IPS-15b (cell line): ENCODE data around the gene NUP205.
"Not testable (repeated sequence)": the region's sequence is repeated elsewhere in the genome, so short reads cannot be mapped to it uniquely, and the experiment has no call there.

Experiments used
- H3K27me3 ChIP-seq: one replicate; pipeline ENCODE4 v1.6.1; 2013; ENCODE audit warnings: low read length; ENCODE audit not compliant: control insufficient read depth, insufficient read depth
- H3K36me3 ChIP-seq: one replicate; pipeline ENCODE4 v1.6.1; 2013; ENCODE audit warnings: low read length; ENCODE audit not compliant: control insufficient read depth, insufficient read depth
- H3K4me1 ChIP-seq: one replicate; pipeline ENCODE4 v1.6.1; 2013; ENCODE audit warnings: mild to moderate bottlenecking, low read length; ENCODE audit not compliant: control insufficient read depth, insufficient read depth
- H3K4me3 ChIP-seq: one replicate; pipeline ENCODE4 v1.5.1; 2013; ENCODE audit warnings: low read depth, low read length
- H3K9ac ChIP-seq: one replicate; pipeline ENCODE4 v1.6.1; 2013; ENCODE audit warnings: low read depth, mild to moderate bottlenecking, low read length
- H3K9me3 ChIP-seq: one replicate; pipeline ENCODE4 v1.6.1; 2013; ENCODE audit warnings: mild to moderate bottlenecking, low read length; ENCODE audit not compliant: control insufficient read depth, insufficient read depth

The NUP205 gene

GRCh38 chr7:135681762-135682161 lies 124.0 kb downstream of the NUP205 start:
- no peaks in the 10 kb centered on the region for H3K36me3 ChIP-seq
- H3K4me1 ChIP-seq = no peaks in the 10 kb centered on the region
- H3K9ac ChIP-seq = no peak overlapping the region
- no peak overlapping the region for H3K4me3 ChIP-seq
- H3K27me3 ChIP-seq = no peaks in the 10 kb centered on the region
- no peaks in the 10 kb centered on the region for H3K9me3 ChIP-seq

- Histone ChIP-seq H3K4me1 (no peaks in the 10 kb centered on the region), H3K9me3 (no peaks in the 10 kb centered on the region), H3K27me3 (no peaks in the 10 kb centered on the region), H3K36me3 (no peaks in the 10 kb centered on the region), H3K4me3 (no peak overlapping the region), H3K9ac (no peak overlapping the region)
Observed at GRCh38 chr7:135682191-135682590, 124.5 kb downstream of the NUP205 start.

- H3K36me3 ChIP-seq = no peaks in the 10 kb centered on the region
- H3K4me3 ChIP-seq = no peak overlapping the region
- H3K9me3 ChIP-seq = no peaks in the 10 kb centered on the region
- no peaks in the 10 kb centered on the region for H3K4me1 ChIP-seq
- H3K27me3 ChIP-seq = no peaks in the 10 kb centered on the region
- no peak overlapping the region for H3K9ac ChIP-seq
Observed at GRCh38 chr7:135683609-135684008, 125.9 kb downstream of the NUP205 start.

- no peak overlapping the region for H3K4me3 ChIP-seq
- H3K4me1 ChIP-seq = no peaks in the 10 kb centered on the region
Observed at GRCh38 chr7:135684136-135684535, 126.4 kb downstream of the NUP205 start.

GRCh38 chr7:135684699-135685098 lies 127.0 kb downstream of the NUP205 start:
- no peaks in the 10 kb centered on the region for H3K27me3 ChIP-seq
- no peak overlapping the region for H3K9ac ChIP-seq
- H3K36me3 ChIP-seq = no peaks in the 10 kb centered on the region
- H3K9me3 ChIP-seq = no peaks in the 10 kb centered on the region
- H3K4me3 ChIP-seq = no peak overlapping the region
- no peaks in the 10 kb centered on the region for H3K4me1 ChIP-seq

More at GRCh38 chr7:135684136-135684535, 126.4 kb downstream of the NUP205 start:
- Histone ChIP-seq H3K27me3 (no peaks in the 10 kb centered on the region), H3K36me3 (no peaks in the 10 kb centered on the region), H3K9me3 (no peaks in the 10 kb centered on the region), H3K9ac (no peak overlapping the region)

- H3K9me3 ChIP-seq = no peaks in the 10 kb centered on the region
- H3K4me1 ChIP-seq = no peaks in the 10 kb centered on the region
- H3K4me3 ChIP-seq = no peak overlapping the region
- no peak overlapping the region for H3K9ac ChIP-seq
- no peaks in the 10 kb centered on the region for H3K36me3 ChIP-seq
- no peaks in the 10 kb centered on the region for H3K27me3 ChIP-seq
Observed at GRCh38 chr7:135685306-135686084, 127.8 kb downstream of the NUP205 start.

- Histone ChIP-seq H3K9me3 (no peaks in the 10 kb centered on the region), H3K9ac (no peak overlapping the region), H3K27me3 (no peaks in the 10 kb centered on the region), H3K36me3 (no peaks in the 10 kb centered on the region), H3K4me1 (no peaks in the 10 kb centered on the region), H3K4me3 (no peak overlapping the region)
Observed at GRCh38 chr7:135687466-135687865, 129.7 kb downstream of the NUP205 start.

- Histone ChIP-seq H3K4me1 (no peaks in the 10 kb centered on the region), H3K9ac (no peak overlapping the region), H3K9me3 (no peaks in the 10 kb centered on the region), H3K36me3 (no peaks in the 10 kb centered on the region), H3K4me3 (no peak overlapping the region), H3K27me3 (no peaks in the 10 kb centered on the region)
Observed at GRCh38 chr7:135690566-135690965, 132.8 kb downstream of the NUP205 start.

- H3K9me3 ChIP-seq = no peaks in the 10 kb centered on the region
- H3K4me1 ChIP-seq = no peaks in the 10 kb centered on the region
- no peaks in the 10 kb centered on the region for H3K27me3 ChIP-seq
- no peak overlapping the region for H3K4me3 ChIP-seq
- no peaks in the 10 kb centered on the region for H3K36me3 ChIP-seq
- no peak overlapping the region for H3K9ac ChIP-seq
Observed at GRCh38 chr7:135692055-135692454, 134.3 kb downstream of the NUP205 start.

GRCh38 chr7:135692606-135693005 lies 134.9 kb downstream of the NUP205 start:
- H3K4me3 ChIP-seq, H3K9ac ChIP-seq, H3K27me3 ChIP-seq, H3K9me3 ChIP-seq, H3K36me3 ChIP-seq, H3K4me1 ChIP-seq: not testable (repeated sequence)

GRCh38 chr7:135693558-135693957 lies 135.8 kb downstream of the NUP205 start:
- no peaks in the 10 kb centered on the region for H3K4me1 ChIP-seq
- no peak overlapping the region for H3K4me3 ChIP-seq
- no peak overlapping the region for H3K9ac ChIP-seq
- H3K27me3 ChIP-seq = no peaks in the 10 kb centered on the region
- no peaks in the 10 kb centered on the region for H3K9me3 ChIP-seq
- H3K36me3 ChIP-seq = no peaks in the 10 kb centered on the region

- Histone ChIP-seq H3K9ac (no peak overlapping the region), H3K9me3 (no peaks in the 10 kb centered on the region), H3K36me3 (no peaks in the 10 kb centered on the region)
Observed at GRCh38 chr7:135697276-135698049, 139.7 kb downstream of the NUP205 start.

More at GRCh38 chr7:135697276-135698049, 139.7 kb downstream of the NUP205 start:
- Histone ChIP-seq H3K4me3 (no peak overlapping the region), H3K4me1 (no peaks in the 10 kb centered on the region), H3K27me3 (no peaks in the 10 kb centered on the region)
